IMR-90 (cell line): ENCODE measurements around the gene SLC25A24. TPM values are rescaled to one million over a fixed set of nuclear protein-coding genes. Genes with fewer than 3 reads are reported as not detected.

Experiments used
- ATAC-seq: fragments of 200-7000 bp; cut with Tn5 transposase; 2 replicates; pipeline ENCODE4 v1.9.1; 2020; ENCODE audit warnings: low read depth, mild to moderate bottlenecking, moderate library complexity
- BruUV-seq: library from RNA; stranded (reverse); fragments of 400-500 nt; replicated peaks from 2 replicates; lab custom pipeline; 2021; lab: Mats Ljungman, UMichigan
- CTCF ChIA-PET: fragments of 300-600 bp; formaldehyde crosslinking; extraction: SDS; loops from one replicate; lab custom pipeline; 2021; ENCODE audit warnings: antibody characterized with exemption; lab: Yijun Ruan, JAX
- POLR2A ChIA-PET: fragments of 300-600 bp; sonication (Branson Sonifier 250); formaldehyde crosslinking; loops from one replicate; lab custom pipeline; 2022; ENCODE audit warnings: antibody characterized with exemption; ENCODE audit not compliant: unreplicated experiment; lab: Charles Lee
- DNase-seq: peaks from one replicate; pipeline ENCODE4 v3.0.0; 2013
- H2AFZ ChIP-seq: replicated peaks from 2 replicates; pipeline ENCODE3; 2013; ENCODE audit warnings: low read length, mild to moderate bottlenecking; ENCODE audit not compliant: poor library complexity
- H2AK5ac ChIP-seq: 2 replicates; pipeline ENCODE4 v1.6.1; 2013; ENCODE audit warnings: low read depth, low read length, inconsistent platforms
- H2AK9ac ChIP-seq: replicated peaks from 2 replicates; pipeline ENCODE3; 2013; ENCODE audit warnings: mild to moderate bottlenecking, low read depth, low read length, moderate library complexity; ENCODE audit not compliant: poor library complexity
- H2BK120ac ChIP-seq: 2 replicates; pipeline ENCODE4 v1.6.1; 2013; ENCODE audit warnings: low read depth, low read length, inconsistent platforms
- H2BK15ac ChIP-seq: 3 replicates; pipeline ENCODE4 v1.6.1; 2013; ENCODE audit warnings: low read depth, low read length, inconsistent platforms
- H2BK20ac ChIP-seq: 2 replicates; pipeline ENCODE4 v1.6.1; 2013; ENCODE audit warnings: low read depth, mild to moderate bottlenecking, inconsistent platforms, low read length, moderate library complexity
- H2BK5ac ChIP-seq: 2 replicates; pipeline ENCODE4 v1.6.1; 2013; ENCODE audit warnings: mild to moderate bottlenecking, low read depth, low read length, inconsistent platforms; ENCODE audit not compliant: poor library complexity, severe bottlenecking
- H3K14ac ChIP-seq: replicated peaks from 2 replicates; pipeline ENCODE4 v1.6.1; 2013; ENCODE audit warnings: low read depth, low read length, inconsistent platforms
- H3K18ac ChIP-seq: 2 replicates; pipeline ENCODE4 v1.6.1; 2013; ENCODE audit warnings: low read depth, low read length, control low read depth
- H3K23ac ChIP-seq: 2 replicates; pipeline ENCODE4 v1.6.1; 2013; ENCODE audit warnings: low read depth, low read length, inconsistent platforms
- H3K27ac ChIP-seq: 2 replicates; pipeline ENCODE4 v1.5.1; 2013; ENCODE audit warnings: mild to moderate bottlenecking, control low read depth, low read length; ENCODE audit not compliant: insufficient read depth
- H3K27me3 ChIP-seq: 2 replicates; pipeline ENCODE4 v1.6.1; 2013; ENCODE audit warnings: low read length; ENCODE audit not compliant: control insufficient read depth, insufficient read depth
- H3K36me3 ChIP-seq: 2 replicates; pipeline ENCODE4 v1.6.1; 2013; ENCODE audit warnings: low read length, mixed read lengths; ENCODE audit not compliant: control insufficient read depth, insufficient read depth
- H3K4ac ChIP-seq: 2 replicates; pipeline ENCODE4 v1.6.1; 2013; ENCODE audit warnings: low read depth, low read length, inconsistent platforms
- H3K4me1 ChIP-seq: 2 replicates; pipeline ENCODE4 v1.6.1; 2013; ENCODE audit warnings: low read length, mixed read lengths; ENCODE audit not compliant: control insufficient read depth, insufficient read depth
- H3K4me2 ChIP-seq: 2 replicates; pipeline ENCODE4 v1.6.1; 2013; ENCODE audit warnings: low read depth, mild to moderate bottlenecking, control low read depth, low read length, moderate library complexity
- H3K4me3 ChIP-seq: 2 replicates; pipeline ENCODE4 v1.5.1; 2013; ENCODE audit warnings: low read depth, mild to moderate bottlenecking, control low read depth, low read length, moderate library complexity; ENCODE audit not compliant: insufficient read depth
- H3K56ac ChIP-seq: 2 replicates; pipeline ENCODE4 v1.6.1; 2013; ENCODE audit warnings: low read length, inconsistent platforms; ENCODE audit not compliant: insufficient read depth; ENCODE audit errors: extremely low read depth
- H3K79me1 ChIP-seq, 2 experiments: 2 replicates each; pipeline ENCODE4 v1.6.1; 2013; ENCODE audit warnings: low read length in 2 of 2, inconsistent platforms in 1 of 2, low read depth in 1 of 2
- H3K9ac ChIP-seq: 2 replicates; pipeline ENCODE4 v1.6.1; 2013; ENCODE audit warnings: low read depth, low read length, control low read depth
- H3K9me1 ChIP-seq: 2 replicates; pipeline ENCODE4 v1.6.1; 2013; ENCODE audit warnings: low read length, inconsistent platforms; ENCODE audit not compliant: insufficient read depth
- H3K9me3 ChIP-seq: 2 replicates; pipeline ENCODE4 v1.6.1; 2013; ENCODE audit warnings: low read length; ENCODE audit not compliant: control insufficient read depth, insufficient read depth
- H4K20me1 ChIP-seq: 2 replicates; pipeline ENCODE4 v1.6.1; 2013; ENCODE audit warnings: low read length, inconsistent platforms; ENCODE audit not compliant: insufficient read depth
- H4K5ac ChIP-seq: 2 replicates; pipeline ENCODE4 v1.6.1; 2013; ENCODE audit warnings: mild to moderate bottlenecking, low read depth, low read length, control low read depth
- H4K8ac ChIP-seq, 2 experiments: 2 replicates each; pipeline ENCODE4 v1.6.1; 2013; ENCODE audit warnings: low read depth in 2 of 2, low read length in 2 of 2, control low read depth in 1 of 2, inconsistent platforms in 1 of 2
- H4K91ac ChIP-seq: 2 replicates; pipeline ENCODE4 v1.6.1; 2013; ENCODE audit warnings: low read depth, low read length, inconsistent platforms; ENCODE audit not compliant: insufficient read depth
- CEBPB ChIP-seq: IDR thresholded peaks from 2 replicates; pipeline ENCODE4 v1.6.1; 2012; ENCODE audit warnings: low read depth, low read length, improper control_type of control experiment
- CHD1 ChIP-seq: IDR thresholded peaks from 2 replicates; pipeline ENCODE4 v1.6.1; 2012; ENCODE audit warnings: low read depth, low read length, improper control_type of control experiment
- FOS ChIP-seq: fragments of 150-350 bp; IDR thresholded peaks from 2 replicates; pipeline ENCODE4 v1.6.1; 2016; ENCODE audit warnings: low read depth, low read length
- MAZ ChIP-seq: IDR thresholded peaks from 2 replicates; pipeline ENCODE4 v1.6.1; 2012; ENCODE audit warnings: low read depth, mild to moderate bottlenecking, low read length, improper control_type of control experiment, moderate library complexity, borderline replicate concordance
- MXI1 ChIP-seq: IDR thresholded peaks from 2 replicates; pipeline ENCODE4 v1.6.1; 2012; ENCODE audit warnings: low read depth, mild to moderate bottlenecking, low read length, moderate library complexity, borderline replicate concordance
- NFE2L2 ChIP-seq: fragments of 150-350 bp; IDR thresholded peaks from 2 replicates; pipeline ENCODE4 v1.6.1; 2016; ENCODE audit warnings: low read depth, mild to moderate bottlenecking, low read length
- POLR2A ChIP-seq: IDR thresholded peaks from 2 replicates; pipeline ENCODE4 v1.6.1; 2012; ENCODE audit warnings: mild to moderate bottlenecking, low read depth, low read length
- RCOR1 ChIP-seq: IDR thresholded peaks from 2 replicates; pipeline ENCODE4 v1.6.1; 2012; ENCODE audit warnings: mild to moderate bottlenecking, low read length, improper control_type of control experiment; ENCODE audit not compliant: insufficient replicate concordance
- SMC3 ChIP-seq: fragments of 150-350 bp; IDR thresholded peaks from 2 replicates; pipeline ENCODE4 v1.6.1; 2016; ENCODE audit warnings: low read depth, mild to moderate bottlenecking, antibody characterized with exemption, low read length, moderate library complexity
- WGBS, 2 experiments: methylation state at CpG; one replicate each; pipeline versions ENCODE4 v1.1.5 to v1.1.7; 2013; ENCODE audit warnings: missing lambda C conversion rate in 2 of 2; ENCODE audit not compliant: insufficient read length in 1 of 2; ENCODE audit errors: extremely low coverage in 2 of 2; 5-methylcytosine and 5-hydroxymethylcytosine counted together
- dilution Hi-C: fragments of 300-500 bp; cut with HindIII; formaldehyde crosslinking; loops from one replicate; pipeline ENCODE4 v1.14.3; 2018; ENCODE audit warnings: low sequenced_read_pairs; ENCODE audit not compliant: unreplicated experiment
- in situ Hi-C: fragments of 300-500 bp; cut with MboI; formaldehyde crosslinking; loops from 3 replicates; pipeline ENCODE4 v1.14.3; 2019; ENCODE audit warnings: low sequenced_read_pairs, inconsistent platforms, mixed read lengths
- intact Hi-C: fragments of 100-400 bp; cut with micrococcal nuclease; formaldehyde crosslinking; loops from 2 replicates; pipeline ENCODE4 v1.10.0; 2022
- polyA plus RNA-seq, 3 experiments: library from polyadenylated mRNA; depleted of rRNA; stranded (reverse); fragments of >200 nt; gene quantifications; 2 replicates each; pipeline ENCODE4 v1.2.3, GENCODE V29; 2012; ENCODE audit warnings: low replicate concordance in 1 of 3
- total RNA-seq: library from RNA; depleted of rRNA; stranded (reverse); fragments of >200 nt; gene quantifications from 2 replicates; pipeline ENCODE4 v1.2.3, GENCODE V29; 2012

Gene SLC25A24
- total and polyA plus RNA-seq, 2 of the 4 experiments (the other 2 are of a cell fraction), result 19.4 to 20.4 TPM

DNA sequence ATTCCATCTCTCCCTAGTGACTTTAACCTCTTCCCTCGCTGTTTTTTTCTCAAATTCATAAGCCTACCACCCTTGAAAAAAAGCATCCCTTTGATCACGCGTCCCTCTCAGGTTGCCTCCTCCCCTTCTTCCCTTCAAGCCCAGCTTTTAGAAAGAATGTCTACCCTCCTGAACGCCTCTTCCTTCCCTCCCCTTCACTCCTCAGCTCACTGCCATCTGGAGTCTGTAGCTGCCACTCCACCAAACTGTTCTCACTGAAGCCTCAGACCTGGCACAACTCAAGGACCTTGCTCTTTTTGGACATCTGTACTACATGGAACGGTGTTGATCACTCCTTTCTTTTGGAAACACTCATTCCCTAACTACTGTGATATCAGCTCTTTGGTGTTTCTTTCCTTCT lies 80.6 kb downstream of the SLC25A24 start:
- no peak for DNase-seq
- H4K5ac ChIP-seq, result no peak overlapping the region
- H3K9me3 ChIP-seq, result no peaks in the 10 kb centered on the region
- no peak overlapping the region for H3K4ac ChIP-seq
- H3K27me3 ChIP-seq, result peaks cover 6% of the 10 kb centered on the region; the same call in 1 of the 2 replicates
- no peak overlapping the region for H2BK15ac ChIP-seq
- H3K4me1 ChIP-seq, result no peaks in the 10 kb centered on the region
- no peak overlapping the region for H2BK5ac ChIP-seq
- H3K27ac ChIP-seq, result no peak overlapping the region
- H2AK5ac ChIP-seq, result no peak overlapping the region
- H4K8ac ChIP-seq, result no peak overlapping the region
- no peaks in the 10 kb centered on the region for H3K36me3 ChIP-seq
- no peaks in the 10 kb centered on the region for H3K9me1 ChIP-seq
- no peaks in the 10 kb centered on the region for H3K79me1 ChIP-seq
- 5% methylated on average over 3 of the region's 5 CpGs; no CpG with 5 or more reads in 1 of the 2 experiments for WGBS, 2 experiments
- intact Hi-C loops, result no loop called here
- H3K18ac ChIP-seq, result no peak overlapping the region
- no peaks in the 10 kb centered on the region for H4K20me1 ChIP-seq
- no TSS peak for BruUV-seq
- no peak overlapping the region for H3K9ac ChIP-seq
- CTCF ChIA-PET, result interaction anchor here (1.2 kb wide), 1 partner anchor 81 kb away, joined by 3 read pairs; no protein-coding TSS in a partner anchor
- no peak overlapping the region for H3K23ac ChIP-seq
- H4K91ac ChIP-seq, result no peak overlapping the region
- H2AK9ac ChIP-seq, result no peak overlapping the region
- no peak for ATAC-seq
- no peak overlapping the region for H2AFZ ChIP-seq
- H2BK120ac ChIP-seq, result no peak overlapping the region
- dilution Hi-C loops, result no loop called here
- H3K14ac ChIP-seq, result no peak overlapping the region
- TF ChIP-seq SMC3 (no peak), FOS (no peak), RCOR1 (no peak), POLR2A (no peak), MAZ (no peak), CHD1 (no peak), NFE2L2 (no peak), CEBPB (no peak), MXI1 (no peak)
- no peak overlapping the region for H2BK20ac ChIP-seq
- in situ Hi-C loops, result no loop called here
- no peak overlapping the region for H3K56ac ChIP-seq
- no peak overlapping the region for H3K4me2 ChIP-seq
- POLR2A ChIA-PET, result no interaction called here
- H3K4me3 ChIP-seq, result no peak overlapping the region
